ENCODE measurements around the gene RPS6KA2.

Gene RPS6KA2

GRCh38 chr6:166446567-166447065 is 180.4 kb downstream of the RPS6KA2 start:
- no peak for DNase-seq (ENCODE audit: low read depth)

DNA sequence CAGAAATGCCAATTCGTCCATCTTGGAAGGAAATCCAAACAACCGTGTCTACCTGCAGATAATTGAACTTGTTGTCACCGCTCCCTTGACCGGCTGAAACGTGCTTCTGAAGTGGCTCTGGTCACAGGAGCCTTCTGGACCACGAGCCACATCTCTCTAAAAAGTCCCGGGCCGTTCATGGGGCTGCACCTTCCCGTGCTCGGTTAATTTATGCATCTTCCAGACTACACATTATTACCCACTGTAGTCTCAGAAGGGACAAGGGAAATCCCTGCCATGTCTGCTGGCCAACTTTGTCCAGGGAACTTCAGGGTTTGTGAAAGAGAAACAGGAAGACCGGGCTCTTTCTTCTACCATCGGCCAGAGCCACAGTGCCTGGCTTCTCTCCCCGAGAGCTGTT is 180.9 kb downstream of the RPS6KA2 start:
- no peak for DNase-seq (ENCODE audit: low read depth)

DNA sequence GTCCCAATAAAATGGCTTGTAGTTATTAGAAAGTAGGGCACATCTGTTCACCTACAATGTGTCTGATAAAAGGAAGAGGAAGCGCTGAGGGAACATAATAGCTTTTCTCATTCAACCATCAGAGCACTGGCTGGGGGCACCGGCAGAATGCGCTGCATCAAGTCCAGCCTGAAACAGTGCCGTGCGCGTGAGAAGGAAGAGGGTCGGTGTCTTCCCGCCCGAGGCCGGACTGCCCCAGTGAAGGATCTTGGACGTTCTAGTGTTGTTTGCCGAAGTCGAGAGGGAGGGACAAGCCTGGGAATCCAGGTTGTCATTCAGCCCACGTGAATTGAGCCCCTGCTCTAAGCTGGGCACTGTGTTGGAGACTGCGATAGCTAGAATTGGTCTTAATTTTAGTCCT is 182.6 kb downstream of the RPS6KA2 start:
- no peak for DNase-seq (ENCODE audit: low read depth)

- DNase-seq (ENCODE audit: low read depth) = no peak
These were observed 183.9 kb downstream of the RPS6KA2 start for GRCh38 chr6:166443166-166443565.

DNA sequence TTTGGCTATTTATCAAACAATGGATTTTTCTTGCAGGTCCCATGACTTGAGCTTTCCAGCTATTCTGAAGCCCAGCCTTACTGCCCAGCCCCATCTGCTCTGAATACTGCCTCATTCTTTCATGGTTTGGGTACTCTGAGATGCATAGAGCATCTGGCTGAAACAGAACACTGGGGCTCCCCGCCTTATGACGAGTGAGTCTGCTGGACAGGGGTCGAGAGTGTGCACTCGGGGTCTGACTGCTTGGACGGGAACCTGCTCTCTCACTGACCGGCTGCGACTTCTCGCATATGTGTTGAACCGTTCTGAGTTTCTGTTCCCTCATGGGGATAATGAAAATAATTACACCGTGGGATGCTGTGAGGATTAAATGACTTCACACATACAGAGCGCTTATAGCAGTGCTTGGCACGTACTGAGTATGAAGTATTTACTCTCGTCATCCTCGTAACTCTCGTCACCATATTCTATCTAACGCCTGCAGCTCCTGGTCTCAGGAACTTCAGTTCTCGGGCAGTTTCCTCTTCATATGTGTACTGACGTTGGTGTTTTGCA is 184.8 kb downstream of the RPS6KA2 start:
- no peak for DNase-seq (ENCODE audit: low read depth)

DNA sequence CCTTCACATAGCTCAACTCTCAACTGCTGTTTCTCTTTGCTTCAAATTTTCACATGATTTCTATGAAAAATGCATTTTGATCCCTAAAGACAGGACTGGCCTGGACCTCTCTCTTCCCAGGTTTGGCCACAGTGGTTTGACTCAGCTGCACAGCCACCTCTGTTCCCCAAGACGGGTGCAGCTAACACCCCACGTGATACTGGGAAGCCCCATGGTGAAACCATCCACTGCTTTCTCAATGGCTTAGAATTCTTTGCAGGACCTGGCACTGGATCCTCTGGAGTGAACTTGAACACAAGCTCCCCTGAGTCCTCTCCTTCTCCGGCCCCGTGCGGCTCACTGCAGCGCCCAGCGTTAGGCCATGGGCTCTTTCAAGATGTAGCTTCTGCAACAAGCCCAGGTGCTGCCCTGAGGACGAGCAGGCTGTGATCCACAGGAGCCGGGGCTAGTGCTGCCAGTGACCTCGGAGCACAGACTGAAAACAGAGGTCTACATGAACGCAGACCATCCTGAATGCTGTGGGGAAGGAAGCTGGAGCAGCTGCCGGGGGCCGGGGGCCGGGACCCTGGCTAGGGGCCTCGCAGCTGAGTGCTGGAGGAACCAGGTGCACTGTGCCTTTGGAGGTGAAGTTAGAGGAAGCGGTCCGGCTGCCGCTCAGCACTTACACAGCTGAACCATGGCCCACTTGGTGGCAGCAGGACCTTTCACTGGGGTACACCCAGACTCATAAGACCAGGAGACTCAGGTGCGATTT is 185.5 kb downstream of the RPS6KA2 start:
- DNase-seq (ENCODE audit: low read depth) = no peak

- no peak for DNase-seq (ENCODE audit: low read depth)
These were observed 186.3 kb downstream of the RPS6KA2 start for GRCh38 chr6:166440729-166441128.

DNA sequence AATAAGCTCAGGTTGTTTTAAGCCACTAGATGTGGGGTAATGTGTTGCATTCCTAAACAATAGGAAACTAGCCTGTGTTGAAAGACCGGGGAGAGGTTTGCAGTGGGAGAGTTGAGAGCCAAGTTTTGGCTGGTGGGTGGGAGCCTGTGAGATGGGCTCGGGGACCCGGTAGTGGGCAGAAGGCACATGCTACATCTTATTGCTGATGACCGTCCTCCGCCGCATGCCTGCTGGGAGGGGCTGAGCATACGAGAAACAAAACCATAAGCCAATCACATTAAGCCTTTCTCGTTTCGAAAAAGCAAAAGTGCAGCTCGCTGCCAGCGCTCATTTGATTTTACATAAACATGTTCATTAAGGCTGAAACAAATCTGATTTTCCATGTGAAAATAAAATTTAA is 186.9 kb downstream of the RPS6KA2 start:
- DNase-seq (ENCODE audit: low read depth) = no peak

GRCh38 chr6:166439366-166440091 is 187.5 kb downstream of the RPS6KA2 start:
- DNase-seq (ENCODE audit: low read depth) = no peak

DNA sequence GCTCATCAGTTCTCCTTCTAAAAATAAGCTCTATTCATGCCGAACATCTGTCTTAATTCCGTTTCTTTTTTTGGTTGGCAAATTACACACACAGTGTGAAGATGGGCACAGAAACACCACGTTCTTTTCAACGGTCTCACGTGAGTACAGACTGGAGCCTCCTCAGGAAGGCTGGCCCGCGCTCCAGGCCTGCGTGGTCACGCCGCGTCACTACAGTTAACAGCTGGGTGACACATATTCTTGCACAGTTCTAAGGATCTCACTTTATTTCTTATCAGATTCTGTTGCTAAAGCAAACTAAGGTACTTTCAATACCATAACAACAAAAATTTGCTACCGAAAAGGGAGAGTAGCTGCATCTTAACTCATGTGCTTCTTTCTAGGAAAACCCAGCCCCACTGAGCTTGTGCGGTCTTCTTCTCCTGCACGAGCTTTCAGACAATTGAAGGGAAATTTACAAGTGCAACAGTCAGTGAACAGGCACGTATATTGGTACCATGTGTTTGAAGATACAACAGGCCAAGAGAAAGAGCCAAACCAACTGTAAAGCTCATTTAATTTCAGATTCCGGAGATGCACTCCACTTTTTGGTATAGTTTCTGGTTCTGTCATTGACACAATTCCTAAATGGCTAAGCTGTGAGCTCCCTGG is 188.7 kb downstream of the RPS6KA2 start:
- no peak for DNase-seq (ENCODE audit: low read depth)

DNA sequence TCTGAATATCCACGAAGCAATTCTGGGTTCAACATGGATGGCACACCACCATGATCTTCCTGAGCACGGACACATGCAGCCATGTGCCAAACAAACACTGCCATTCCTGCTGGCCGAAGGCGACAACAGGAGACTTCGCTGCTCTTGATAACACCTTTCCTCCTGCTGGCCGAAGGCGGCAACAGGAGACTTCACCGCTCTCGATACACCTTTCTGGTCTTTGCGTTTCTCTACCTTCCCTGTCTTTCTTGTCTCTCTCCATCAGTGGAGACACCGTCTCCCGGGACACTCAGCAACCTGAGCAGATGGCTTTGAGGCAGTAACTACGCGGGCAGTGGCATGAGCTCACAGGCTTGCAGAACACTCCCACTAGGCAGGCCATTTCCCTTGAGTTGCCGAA is 189.4 kb downstream of the RPS6KA2 start:
- no peak for DNase-seq (ENCODE audit: low read depth)

DNA sequence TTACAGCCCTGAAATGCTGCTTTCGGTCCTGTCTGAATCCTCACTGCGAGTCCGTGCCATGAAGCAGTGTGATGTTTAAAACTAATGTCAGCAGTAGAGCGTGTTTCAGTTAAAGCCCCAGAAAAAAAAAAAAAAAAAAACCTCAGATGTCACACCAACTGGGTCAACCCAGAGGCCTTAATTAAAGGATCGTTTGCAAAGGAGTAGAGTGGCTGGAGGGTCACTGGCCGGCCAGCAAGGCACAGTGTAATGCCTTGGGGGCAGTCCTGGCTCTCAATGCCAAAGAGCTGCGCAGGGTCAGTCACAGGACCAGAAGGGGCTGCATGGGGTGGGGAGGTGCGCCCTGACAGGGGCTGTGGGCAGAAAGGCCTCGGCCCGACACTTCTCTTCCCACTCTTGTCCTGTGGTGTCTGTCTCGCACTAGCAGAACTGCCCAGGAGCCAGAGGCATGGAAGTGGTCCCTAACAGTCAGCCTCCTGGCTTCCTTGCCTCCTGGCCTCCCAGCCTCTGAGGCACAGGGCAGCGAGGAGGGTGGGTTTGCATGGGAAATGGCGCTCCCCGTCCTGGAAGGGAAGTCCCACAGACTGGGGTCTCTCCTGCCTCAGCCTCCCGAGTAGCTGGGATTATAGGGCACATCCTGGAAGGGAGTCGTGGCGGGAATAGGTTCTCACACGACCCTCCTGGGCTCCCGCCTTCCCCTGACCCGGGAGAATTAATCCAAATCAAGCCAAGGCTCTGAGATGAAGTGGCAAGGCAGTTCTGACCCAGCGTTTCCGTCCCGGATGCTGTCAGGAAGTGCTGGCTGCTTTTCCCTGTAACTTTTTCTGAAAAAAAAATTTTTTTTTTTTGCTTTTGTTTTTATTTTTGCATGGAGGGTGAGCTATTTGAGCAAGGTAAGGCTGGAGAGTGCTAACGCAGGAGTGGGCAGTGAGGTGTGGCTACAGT is 190.6 kb downstream of the RPS6KA2 start:
- no peak for DNase-seq (ENCODE audit: low read depth)

DNA sequence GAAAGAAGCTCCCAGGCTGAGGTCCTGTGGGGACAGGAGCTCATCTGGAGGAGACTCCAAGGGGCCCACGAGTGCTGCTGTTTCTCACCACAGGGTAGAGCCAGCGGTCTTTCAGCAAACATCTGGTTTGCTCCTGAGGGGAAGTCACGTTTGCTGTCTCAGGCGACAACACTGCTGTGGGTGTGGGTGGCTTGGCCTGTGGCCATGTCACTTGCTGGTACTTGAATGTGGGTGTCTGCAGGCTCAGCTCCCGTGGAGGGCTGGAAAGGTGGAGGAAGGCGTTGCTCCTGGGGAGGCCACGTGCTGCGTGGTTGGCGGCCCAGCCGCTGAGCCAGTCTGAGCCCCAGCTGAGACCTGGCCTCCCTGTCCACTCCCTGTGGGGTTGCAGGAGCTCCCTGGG is 191.5 kb downstream of the RPS6KA2 start:
- DNase-seq (ENCODE audit: low read depth) = no peak

DNA sequence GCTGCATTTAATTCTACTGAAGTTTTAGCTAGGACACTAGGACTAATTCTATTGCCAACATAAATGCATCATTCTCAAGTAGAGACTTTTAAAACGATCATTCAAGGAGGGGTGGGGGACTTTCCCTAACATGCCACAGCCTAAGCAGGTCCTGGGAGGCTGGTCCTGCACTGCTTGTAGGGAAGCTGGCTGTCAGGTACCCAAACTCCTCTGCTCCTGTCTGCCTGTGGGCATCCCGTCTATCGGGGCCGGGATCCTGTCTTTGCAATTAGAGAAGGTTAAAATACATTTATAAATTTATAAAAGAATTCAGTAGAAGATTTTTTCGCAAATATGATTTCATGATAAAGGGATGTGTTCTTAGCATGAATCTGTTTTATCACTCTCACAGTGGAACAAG is 192.7 kb downstream of the RPS6KA2 start:
- DNase-seq (ENCODE audit: low read depth) = no peak

- no peak for DNase-seq (ENCODE audit: low read depth)
These were observed 194.0 kb downstream of the RPS6KA2 start for GRCh38 chr6:166433096-166433495.

DNA sequence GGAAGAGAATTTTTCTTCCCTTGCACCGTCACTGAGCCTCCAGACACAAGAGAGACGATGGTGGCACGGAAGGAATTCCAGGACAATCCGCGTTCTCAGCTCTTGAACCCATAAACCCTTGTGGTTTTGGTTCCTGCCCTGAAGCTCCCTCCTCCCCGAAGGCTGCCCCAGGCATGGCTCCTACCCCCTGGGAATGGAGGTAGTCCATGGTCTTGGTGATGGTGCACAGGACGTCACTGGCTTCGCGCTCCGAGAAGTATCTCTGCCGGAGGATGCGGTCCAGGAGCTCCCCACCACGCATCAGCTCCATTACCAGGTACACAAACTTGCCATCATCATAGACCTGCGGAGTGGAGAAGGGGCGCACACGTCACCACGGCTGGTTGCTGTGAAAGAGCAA is 196.8 kb downstream of the RPS6KA2 start:
- no peak for DNase-seq (ENCODE audit: low read depth)

GRCh38 chr6:166424431-166424830 is 202.6 kb downstream of the RPS6KA2 start:
- no peak for DNase-seq (ENCODE audit: low read depth)

- no peak for DNase-seq (ENCODE audit: low read depth)
These were observed 203.3 kb downstream of the RPS6KA2 start for GRCh38 chr6:166423781-166424180.

DNA sequence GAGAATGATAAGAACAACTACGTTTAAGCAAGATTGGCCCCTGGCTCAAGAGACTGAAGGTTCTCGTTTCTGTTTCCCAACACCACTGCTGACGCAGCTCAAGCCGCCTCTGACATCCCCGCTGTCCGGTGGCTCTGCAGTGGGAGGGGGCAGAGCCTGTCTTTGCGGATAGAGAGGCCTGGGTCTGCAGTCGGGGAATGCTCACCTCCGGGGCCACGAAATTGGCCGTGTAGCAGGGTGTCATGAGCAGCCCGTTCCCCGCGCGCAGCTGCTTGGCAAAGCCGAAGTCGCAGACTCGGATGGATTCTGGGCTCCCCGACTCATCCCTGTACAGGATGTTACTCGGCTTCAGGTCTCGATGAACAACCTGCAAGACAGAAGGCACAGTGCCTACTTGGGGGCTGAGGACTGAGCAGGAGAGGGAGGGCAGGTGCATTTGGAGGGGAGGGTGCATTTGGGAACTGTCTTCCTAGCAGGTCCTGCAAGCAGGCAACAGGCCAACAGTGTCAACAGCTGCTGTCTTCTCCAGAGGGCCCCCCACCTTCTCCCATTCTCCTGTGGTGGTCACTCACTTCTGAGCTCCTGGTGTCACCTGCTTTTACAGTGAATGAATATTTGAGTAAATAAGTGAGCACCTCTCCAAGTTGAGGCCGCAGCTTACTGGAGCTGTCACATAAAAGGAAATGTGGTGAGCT is 203.9 kb downstream of the RPS6KA2 start:
- no peak for DNase-seq (ENCODE audit: low read depth)

DNA sequence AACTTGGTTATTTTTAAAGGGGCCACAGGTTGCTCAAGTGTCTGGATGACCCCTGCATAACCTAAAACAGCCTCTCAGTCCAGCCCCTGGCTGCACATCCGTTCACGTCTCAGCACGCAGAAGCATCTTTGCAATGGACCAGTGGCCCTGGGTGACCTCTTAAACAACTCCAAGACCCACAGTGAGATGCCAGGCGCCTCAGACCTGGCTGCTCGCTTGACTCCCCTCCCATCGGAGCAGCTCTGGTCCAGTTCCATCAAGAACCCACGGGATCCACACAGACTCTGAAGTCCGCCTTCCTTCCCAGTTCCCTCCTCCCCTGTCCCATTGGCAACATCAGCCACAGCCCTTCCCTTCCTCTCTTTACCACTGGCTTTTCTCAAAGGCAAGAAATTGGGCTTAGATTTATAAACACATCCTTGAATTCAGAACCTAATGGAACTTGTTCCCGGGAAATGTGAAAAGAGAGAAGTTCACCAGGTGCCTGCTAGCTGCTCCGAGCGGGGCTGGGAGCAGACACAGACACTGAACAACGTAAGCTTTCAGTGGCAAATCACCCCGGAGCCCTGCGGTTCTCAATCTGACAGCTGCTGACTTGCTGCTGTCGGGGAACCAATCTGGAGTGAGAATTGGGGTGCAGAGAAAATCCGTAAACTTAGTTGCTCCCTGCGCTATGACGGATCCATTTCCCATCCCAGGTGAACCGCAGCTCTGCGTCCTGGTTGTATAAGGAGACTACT is 204.7 kb downstream of the RPS6KA2 start:
- no peak for DNase-seq (ENCODE audit: low read depth)
